Tibial artery (tissue), 4 donors: Measurements from ENCODE around the gene APBB2.

Source experiments
- DNase-seq, 2 donors: peaks; one replicate each; pipeline ENCODE4 v3.0.0-alpha.2; 2019
- H3K27ac ChIP-seq, 2 donors: fragments of 200-600 bp; sonication (generic) in 1 of 2; 1 replicate in 1 of 2; 2 replicates in 1 of 2; pipeline ENCODE4 v1.5.1; 2018 to 2019; ENCODE audit warnings: mild to moderate bottlenecking in 1 of 2
- H3K27me3 ChIP-seq, 2 donors: fragments of 200-600 bp; sonication (generic) in 1 of 2; one replicate each; pipeline versions ENCODE4 v1.5.1 to v1.6.0; 2016 to 2019
- H3K36me3 ChIP-seq, 3 donors: fragments of 200-600 bp; sonication (generic) in 2 of 3; one replicate each; pipeline ENCODE4 v1.5.1; 2016 to 2019; ENCODE audit warnings: mild to moderate bottlenecking in 2 of 3
- H3K4me1 ChIP-seq, 4 donors: fragments of 200-600 bp; sonication (generic) in 2 of 4; 1 replicate in 3 of 4; 2 replicates in 1 of 4; pipeline ENCODE4 v1.5.1; 2016 to 2019
- H3K4me3 ChIP-seq, 2 donors: fragments of 200-600 bp; sonication (generic) in 1 of 2; 1 replicate in 1 of 2; 2 replicates in 1 of 2; pipeline ENCODE4 v1.5.1; 2018 to 2019; ENCODE audit warnings: mild to moderate bottlenecking in 2 of 2
- H3K9me3 ChIP-seq, 3 donors: fragments of 200-600 bp; sonication (generic) in 1 of 3; one replicate each; pipeline ENCODE4 v1.5.1; 2016 to 2019
- intact Hi-C: fragments of 100-400 bp; cut with DNase I; formaldehyde crosslinking; loops from one replicate; pipeline ENCODE4 v1.15.0; 2023; ENCODE audit warnings: low total_unique reads
- TF ChIP-seq, protein P1 (sequence below), 2 experiments: fragments of 200-600 bp in 1 of 2; fragments of 450-650 bp in 1 of 2; IDR thresholded peaks; one replicate each; pipeline ENCODE4 v1.5.1; 2017 to 2019; ENCODE audit warnings: antibody characterized with exemption in 2 of 2, mild to moderate bottlenecking in 1 of 2, moderate library complexity in 1 of 2

APBB2 gene

DNA sequence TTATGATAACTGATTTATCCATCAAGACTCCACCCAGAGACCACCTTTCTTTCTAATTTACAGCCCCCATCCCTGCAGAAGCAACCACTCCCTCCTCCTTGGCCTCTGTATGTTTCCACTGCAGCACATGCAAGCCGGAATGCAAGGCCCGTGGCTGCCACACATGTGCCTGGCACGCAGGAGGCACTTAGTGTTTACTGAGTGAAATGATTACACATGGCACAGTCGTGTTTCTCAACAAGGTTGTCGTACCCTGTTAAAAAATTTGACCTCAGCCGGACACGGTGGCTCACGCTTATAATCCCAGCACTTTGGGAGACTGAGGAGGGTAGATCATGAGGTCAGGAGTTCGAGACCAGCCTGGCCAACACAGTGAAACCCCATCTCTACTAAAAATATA lies 104.3 kb downstream of the APBB2 start:
- H3K4me3 ChIP-seq, result no peak overlapping the region
- TF ChIP-seq, protein P1, sequence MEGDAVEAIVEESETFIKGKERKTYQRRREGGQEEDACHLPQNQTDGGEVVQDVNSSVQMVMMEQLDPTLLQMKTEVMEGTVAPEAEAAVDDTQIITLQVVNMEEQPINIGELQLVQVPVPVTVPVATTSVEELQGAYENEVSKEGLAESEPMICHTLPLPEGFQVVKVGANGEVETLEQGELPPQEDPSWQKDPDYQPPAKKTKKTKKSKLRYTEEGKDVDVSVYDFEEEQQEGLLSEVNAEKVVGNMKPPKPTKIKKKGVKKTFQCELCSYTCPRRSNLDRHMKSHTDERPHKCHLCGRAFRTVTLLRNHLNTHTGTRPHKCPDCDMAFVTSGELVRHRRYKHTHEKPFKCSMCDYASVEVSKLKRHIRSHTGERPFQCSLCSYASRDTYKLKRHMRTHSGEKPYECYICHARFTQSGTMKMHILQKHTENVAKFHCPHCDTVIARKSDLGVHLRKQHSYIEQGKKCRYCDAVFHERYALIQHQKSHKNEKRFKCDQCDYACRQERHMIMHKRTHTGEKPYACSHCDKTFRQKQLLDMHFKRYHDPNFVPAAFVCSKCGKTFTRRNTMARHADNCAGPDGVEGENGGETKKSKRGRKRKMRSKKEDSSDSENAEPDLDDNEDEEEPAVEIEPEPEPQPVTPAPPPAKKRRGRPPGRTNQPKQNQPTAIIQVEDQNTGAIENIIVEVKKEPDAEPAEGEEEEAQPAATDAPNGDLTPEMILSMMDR (IDR thresholded peaks at IDR 0.05), result no peak
- intact Hi-C loops, result no loop called here

DNA sequence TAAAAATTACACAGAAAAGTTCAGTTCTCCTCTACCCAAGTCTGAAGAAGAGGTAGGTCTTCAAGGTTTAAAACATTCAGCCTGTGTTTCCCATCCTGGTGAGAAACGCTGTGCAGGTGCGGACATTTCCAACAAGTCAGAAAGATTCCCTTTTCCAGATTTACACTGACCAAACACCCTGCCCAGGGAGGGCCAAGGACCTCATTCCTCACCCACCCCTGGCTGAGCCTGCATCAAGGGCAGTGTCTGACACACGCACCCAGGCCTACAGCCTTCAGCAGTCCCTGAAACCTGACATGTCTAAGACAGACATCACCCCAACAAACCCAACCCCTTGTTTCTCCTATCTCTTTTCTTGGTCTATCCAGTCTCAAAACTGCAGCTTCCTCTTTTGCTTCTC lies 105.9 kb downstream of the APBB2 start:
- H3K27ac ChIP-seq, result no peak overlapping the region
- H3K4me1 ChIP-seq, result peaks cover 0 to 41% (median 14%) of the 10 kb centered on the region in 4 donors
- H3K36me3 ChIP-seq, result no peaks in the 10 kb centered on the region
- H3K27me3 ChIP-seq, result no peaks in the 10 kb centered on the region
- intact Hi-C loops, result no loop called here
- no peak for DNase-seq
- TF ChIP-seq, protein P1 (IDR thresholded peaks at IDR 0.05), result no peak
- no peak overlapping the region for H3K4me3 ChIP-seq
- H3K9me3 ChIP-seq, result no peaks in the 10 kb centered on the region

More for the DNA sequence above, 104.3 kb downstream of the APBB2 start:
- Histone ChIP-seq H3K27ac (no peak overlapping the region), H3K4me1 (peaks cover 0 to 26% (median 8%) of the 10 kb centered on the region in 4 donors), H3K9me3 (no peaks in the 10 kb centered on the region), H3K36me3 (no peaks in the 10 kb centered on the region), H3K27me3 (no peaks in the 10 kb centered on the region)
- no peak for DNase-seq

DNA sequence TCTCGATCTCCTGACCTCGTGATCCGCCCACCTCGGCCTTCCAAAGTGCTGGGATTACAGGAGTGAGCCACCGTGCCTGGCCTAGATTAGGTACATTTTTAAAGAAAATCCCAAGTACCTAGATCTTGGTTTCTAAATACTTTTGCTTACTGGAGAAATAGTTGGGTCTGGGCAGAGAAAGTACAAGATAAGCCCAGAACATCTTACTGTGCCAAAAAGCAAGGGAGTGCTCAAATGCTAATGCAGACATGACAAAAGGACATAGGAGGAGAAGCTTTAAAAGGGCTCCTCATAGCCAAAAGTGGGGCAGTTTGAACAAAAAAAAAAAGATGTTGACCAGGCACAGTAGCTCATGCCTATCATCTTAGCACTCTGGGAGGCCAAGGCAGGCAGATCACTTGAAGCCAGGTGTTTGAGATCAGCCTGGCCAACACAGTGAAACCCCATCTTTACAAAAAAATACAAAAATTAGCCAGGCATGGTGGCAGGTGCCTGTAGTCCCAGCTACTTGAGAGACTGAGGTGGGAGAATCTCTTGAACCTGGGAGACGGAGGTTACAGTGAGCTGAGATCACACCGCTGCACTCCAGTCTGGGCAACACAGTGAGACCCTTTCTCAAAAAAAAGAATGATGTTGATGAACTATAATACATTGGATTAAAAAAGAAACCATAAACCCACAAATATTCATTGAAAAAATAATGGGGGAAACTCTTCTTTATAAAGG lies 107.5 kb downstream of the APBB2 start:
- Histone ChIP-seq H3K27me3 (no peaks in the 10 kb centered on the region), H3K4me1 (peaks cover 0 to 58% (median 13%) of the 10 kb centered on the region in 4 donors), H3K27ac (no peak overlapping the region), H3K9me3 (no peaks in the 10 kb centered on the region), H3K4me3 (no peak overlapping the region), H3K36me3 (no peaks in the 10 kb centered on the region)
- intact Hi-C loops, result no loop called here
- no peak for DNase-seq
- TF ChIP-seq, protein P1 (IDR thresholded peaks at IDR 0.05), result no peak

DNA sequence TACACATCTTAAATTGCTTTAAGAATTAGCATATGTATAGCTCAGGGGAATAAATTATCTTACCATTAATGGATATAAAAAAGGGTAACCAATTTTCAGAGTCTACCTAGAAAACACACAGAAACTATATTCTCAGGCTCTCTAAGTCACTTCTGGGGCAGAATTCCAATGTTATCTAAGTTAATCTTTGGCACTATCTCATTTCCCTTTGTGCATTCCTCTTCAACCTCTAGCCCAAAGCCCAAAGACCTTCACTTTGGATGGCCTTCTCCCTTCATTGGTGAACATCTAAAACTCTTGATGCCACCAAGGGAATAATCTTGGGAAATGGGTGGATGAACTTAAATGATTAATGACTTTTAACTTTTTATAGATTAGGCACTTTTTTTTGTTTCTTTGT lies 108.3 kb downstream of the APBB2 start:
- Histone ChIP-seq H3K4me1 (peaks cover 0 to 58% (median 11%) of the 10 kb centered on the region in 4 donors), H3K9me3 (no peaks in the 10 kb centered on the region), H3K4me3 (no peak overlapping the region), H3K27me3 (no peaks in the 10 kb centered on the region), H3K36me3 (no peaks in the 10 kb centered on the region), H3K27ac (no peak overlapping the region)
- DNase-seq, result no peak
- TF ChIP-seq, protein P1 (IDR thresholded peaks at IDR 0.05), result no peak
- intact Hi-C loops, result no loop called here

DNA sequence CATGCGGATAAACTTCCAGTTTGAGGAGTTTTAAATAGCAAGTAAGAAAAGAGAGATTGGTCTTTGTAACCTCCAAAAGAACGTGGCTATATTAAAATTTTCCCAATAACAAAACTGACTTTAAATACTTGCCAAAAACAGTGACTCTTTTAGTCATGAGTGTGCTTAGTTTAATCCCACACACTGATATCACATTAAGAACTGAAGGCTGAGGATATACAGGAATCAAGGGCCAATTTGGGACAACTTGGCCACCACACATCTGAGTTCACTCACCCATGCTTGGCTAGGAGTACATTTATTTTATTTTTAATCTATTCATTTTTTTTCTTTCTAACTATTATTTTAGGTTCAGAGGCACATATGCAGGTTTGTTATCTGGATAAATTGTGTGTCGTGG lies 110.2 kb downstream of the APBB2 start:
- Histone ChIP-seq H3K4me3 (no peak overlapping the region), H3K9me3 (no peaks in the 10 kb centered on the region), H3K36me3 (no peaks in the 10 kb centered on the region), H3K27me3 (no peaks in the 10 kb centered on the region), H3K27ac (peak overlapping the region; percentile 34 to 61), H3K4me1 (peaks cover 0 to 75% (median 13%) of the 10 kb centered on the region in 4 donors)
- TF ChIP-seq, protein P1 (IDR thresholded peaks at IDR 0.05), result no peak
- intact Hi-C loops, result no loop called here
- DNase-seq, result no peak
